DND-41 (cell line): ENCODE data around the gene BPIFB2.

Source experiments
- ATAC-seq: fragments of 200-7000 bp; cut with Tn5 transposase; 3 replicates; pipeline ENCODE4 v1.9.1; 2021; ENCODE audit warnings: low read depth; ENCODE audit not compliant: insufficient read depth
- DNase-seq: peaks from one replicate; pipeline ENCODE4 v3.0.0-alpha.2; 2020
- H2AFZ ChIP-seq: 2 replicates; pipeline ENCODE4 v1.6.0; 2012; ENCODE audit warnings: low read depth, low read length
- H3K27ac ChIP-seq: 2 replicates; pipeline ENCODE4 v1.5.1; 2012; ENCODE audit warnings: low read length, inconsistent platforms
- H3K27me3 ChIP-seq: fragments of 200-600 bp; sonication (generic); 2 replicates; pipeline ENCODE4 v1.6.0; 2012; ENCODE audit warnings: low read length, mild to moderate bottlenecking, inconsistent platforms; ENCODE audit not compliant: insufficient read depth, poor library complexity
- H3K36me3 ChIP-seq: 2 replicates; pipeline ENCODE4 v1.5.1; 2012; ENCODE audit warnings: low read length, inconsistent platforms; ENCODE audit not compliant: insufficient read depth
- H3K4me1 ChIP-seq: 2 replicates; pipeline ENCODE4 v1.5.1; 2012; ENCODE audit warnings: mild to moderate bottlenecking, low read length; ENCODE audit not compliant: insufficient read depth
- H3K4me2 ChIP-seq: 2 replicates; pipeline ENCODE4 v1.6.0; 2012; ENCODE audit warnings: mild to moderate bottlenecking, moderate library complexity, low read length, inconsistent platforms; ENCODE audit not compliant: insufficient read depth
- H3K4me3 ChIP-seq, 2 experiments: fragments of 200-600 bp in 1 of 2; shearing (Covaris generic) in 1 of 2; 2 replicates each; pipeline ENCODE4 v1.5.1; 2012 to 2016; ENCODE audit warnings: inconsistent platforms in 2 of 2, low read length in 2 of 2, mild to moderate bottlenecking in 2 of 2, low read depth in 1 of 2, moderate library complexity in 1 of 2
- H3K79me2 ChIP-seq: 2 replicates; pipeline ENCODE4 v1.6.0; 2012; ENCODE audit warnings: low read length, inconsistent platforms; ENCODE audit not compliant: insufficient read depth
- H3K9ac ChIP-seq: 2 replicates; pipeline ENCODE4 v1.6.0; 2012; ENCODE audit warnings: low read depth, mild to moderate bottlenecking, inconsistent platforms, low read length, moderate library complexity
- H3K9me3 ChIP-seq: 2 replicates; pipeline ENCODE4 v1.5.1; 2012; ENCODE audit warnings: low read length, moderate library complexity, mild to moderate bottlenecking, inconsistent platforms; ENCODE audit not compliant: insufficient read depth, severe bottlenecking
- H4K20me1 ChIP-seq: 2 replicates; pipeline ENCODE4 v1.6.0; 2012; ENCODE audit warnings: low read length; ENCODE audit not compliant: insufficient read depth
- CTCF ChIP-seq: IDR thresholded peaks from 2 replicates; pipeline ENCODE4 v1.5.1; 2012; ENCODE audit warnings: borderline replicate concordance, low read length, moderate library complexity, mild to moderate bottlenecking; ENCODE audit not compliant: poor library complexity, severe bottlenecking; ENCODE audit errors: extremely low read depth
- EZH2 ChIP-seq: IDR thresholded peaks from 3 replicates; pipeline ENCODE4 v1.6.1; 2012; ENCODE audit warnings: borderline replicate concordance, low read depth, mild to moderate bottlenecking, moderate library complexity, low read length, inconsistent platforms; ENCODE audit not compliant: severe bottlenecking

The BPIFB2 gene

GRCh38 chr20:33010133-33010504 is 2.6 kb downstream of the BPIFB2 start:
- no peak for ATAC-seq
- Histone ChIP-seq H3K4me3 (no peak overlapping the region), H3K36me3 (no peaks in the 10 kb centered on the region), H3K9ac (no peak overlapping the region), H3K79me2 (no peaks in the 10 kb centered on the region), H3K4me1 (no peaks in the 10 kb centered on the region), H3K4me2 (no peak overlapping the region), H3K27ac (no peak overlapping the region), H2AFZ (no peak overlapping the region), H4K20me1 (no peaks in the 10 kb centered on the region), H3K9me3 (no peaks in the 10 kb centered on the region), H3K27me3 (no peaks in the 10 kb centered on the region)
- no peak for DNase-seq
- TF ChIP-seq EZH2 (no peak), CTCF (no peak)

GRCh38 chr20:33010674-33011449 is 3.4 kb downstream of the BPIFB2 start:
- Histone ChIP-seq H3K9ac (no peak overlapping the region), H3K27ac (no peak overlapping the region), H3K9me3 (no peaks in the 10 kb centered on the region), H3K4me2 (no peak overlapping the region), H4K20me1 (no peaks in the 10 kb centered on the region), H3K4me1 (no peaks in the 10 kb centered on the region), H2AFZ (no peak overlapping the region), H3K4me3 (no peak overlapping the region), H3K27me3 (no peaks in the 10 kb centered on the region), H3K36me3 (no peaks in the 10 kb centered on the region), H3K79me2 (no peaks in the 10 kb centered on the region)
- no peak for TF ChIP-seq CTCF
- TF ChIP-seq EZH2 = no peak
- no peak for ATAC-seq
- DNase-seq = no peak

- ATAC-seq = no peak
- H2AFZ ChIP-seq = no peak overlapping the region
- no peak overlapping the region for H3K27ac ChIP-seq
- no peak overlapping the region for H3K9ac ChIP-seq
- H3K79me2 ChIP-seq = no peaks in the 10 kb centered on the region
- no peak for TF ChIP-seq EZH2
- no peak for TF ChIP-seq CTCF
- DNase-seq = no peak
- no peaks in the 10 kb centered on the region for H3K9me3 ChIP-seq
- no peak overlapping the region for H3K4me2 ChIP-seq
- H4K20me1 ChIP-seq = no peaks in the 10 kb centered on the region
- no peaks in the 10 kb centered on the region for H3K4me1 ChIP-seq
- H3K36me3 ChIP-seq = no peaks in the 10 kb centered on the region
- H3K4me3 ChIP-seq = no peak overlapping the region
- no peaks in the 10 kb centered on the region for H3K27me3 ChIP-seq
Observed at GRCh38 chr20:33012327-33013189, 5.1 kb downstream of the BPIFB2 start.
